GM12873 (cell line): ENCODE data around the gene SLC5A4.

Source experiments
- CTCF ChIP-seq: IDR thresholded peaks from 2 replicates; pipeline ENCODE4 v1.5.1; 2012; ENCODE audit warnings: low read depth, mild to moderate bottlenecking, moderate library complexity, low read length, control low read depth; ENCODE audit not compliant: insufficient read depth; ENCODE audit errors: missing control alignments

SLC5A4 gene

GRCh38 chr22:32226326-32227104 lies 28.6 kb downstream of the SLC5A4 start:
- no peak for TF ChIP-seq CTCF

GRCh38 chr22:32222991-32223390 lies 32.2 kb downstream of the SLC5A4 start:
- no peak for TF ChIP-seq CTCF

DNA sequence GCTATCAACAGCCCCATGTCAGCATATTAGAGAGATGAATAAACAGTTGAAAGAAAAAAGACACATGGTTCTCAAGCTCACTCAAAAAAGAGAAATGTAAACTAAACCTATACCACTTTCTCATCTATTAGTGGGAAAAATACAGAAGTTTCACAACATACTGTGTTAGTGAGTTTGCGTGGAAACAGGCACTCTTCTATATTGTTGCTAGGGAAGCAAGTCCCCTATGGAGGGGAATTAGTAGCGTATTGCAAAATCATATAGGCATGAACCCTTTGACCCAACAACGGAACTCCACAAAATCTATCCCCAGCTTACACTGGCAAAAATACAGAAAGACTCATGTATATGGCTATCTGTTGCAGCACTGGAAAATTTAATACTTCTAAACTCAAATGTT lies 36.1 kb downstream of the SLC5A4 start:
- TF ChIP-seq CTCF: no peak

GRCh38 chr22:32218470-32218869 lies 36.7 kb downstream of the SLC5A4 start:
- no peak for TF ChIP-seq CTCF

DNA sequence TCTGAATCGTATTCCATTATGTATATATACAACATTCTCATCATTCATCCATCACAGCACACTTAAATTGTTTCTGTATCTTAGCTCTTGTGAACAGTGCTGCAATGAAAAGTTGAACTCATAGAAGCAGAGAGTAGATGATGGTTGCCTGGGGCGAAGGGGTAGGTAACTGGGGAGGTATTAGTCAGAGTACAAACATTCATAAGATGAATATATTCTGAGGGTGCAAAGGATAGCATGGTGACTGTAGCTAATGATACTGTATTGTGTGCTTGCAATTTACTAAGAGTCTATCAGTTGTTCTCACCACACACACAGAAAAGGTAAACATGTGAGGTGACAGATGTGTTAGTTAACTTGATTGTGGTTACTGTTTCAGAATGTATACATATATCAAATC lies 37.7 kb downstream of the SLC5A4 start:
- TF ChIP-seq CTCF: no peak

DNA sequence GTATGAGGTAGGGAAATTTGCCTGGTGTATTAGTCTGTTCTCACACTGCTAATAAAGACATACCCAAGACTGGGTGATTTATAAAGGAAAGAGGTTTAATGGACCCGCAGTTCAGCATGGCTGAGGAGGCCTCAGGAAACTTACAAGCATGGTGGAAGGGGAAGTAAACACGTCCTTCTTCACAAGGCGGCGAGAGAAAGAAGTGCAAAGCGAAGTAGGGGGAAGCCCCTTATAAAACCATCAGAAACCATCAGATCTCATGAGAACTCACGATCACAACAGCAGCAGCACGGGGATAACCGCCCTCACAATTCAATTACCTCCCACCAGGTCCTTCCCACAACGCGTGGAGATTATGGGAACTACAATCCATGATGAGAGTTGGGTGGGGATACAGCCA lies 38.2 kb downstream of the SLC5A4 start:
- TF ChIP-seq CTCF: no peak

DNA sequence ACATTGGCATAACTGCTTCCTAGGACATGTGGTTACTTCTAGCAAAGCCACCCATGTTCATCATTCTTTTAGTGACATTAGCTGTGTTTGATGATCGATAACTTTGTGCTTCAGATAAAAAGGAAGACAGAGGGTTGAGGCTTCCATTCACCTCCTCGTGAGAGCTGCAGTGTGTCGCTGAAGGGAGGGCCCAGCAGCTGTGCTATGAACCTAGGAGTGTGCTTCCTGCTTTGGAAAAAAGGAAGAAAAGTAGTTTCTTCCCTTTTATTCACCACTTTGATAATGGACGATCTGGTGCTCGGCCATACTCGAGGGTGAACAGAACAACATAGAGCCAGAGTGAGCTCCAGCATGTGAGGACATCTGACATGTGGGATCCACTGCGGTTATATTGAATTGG lies 44.1 kb downstream of the SLC5A4 start:
- TF ChIP-seq CTCF: no peak
